Glomerular endothelial cell (primary cell): ENCODE results near the gene PSPC1. TPM values are rescaled to one million over a fixed set of nuclear protein-coding genes. Genes with fewer than 3 reads are reported as not detected.

Experiments used
- DNase-seq: peaks from one replicate; pipeline ENCODE4 v3.0.0-alpha.2; 2011; ENCODE audit warnings: low read depth, low spot score; ENCODE audit errors: extremely low read depth
- total RNA-seq: library from RNA; depleted of rRNA; stranded (reverse); fragments of >200 nt; gene quantifications from 2 replicates; pipeline ENCODE4 v1.2.3, GENCODE V29; 2015

The PSPC1 gene
- total RNA-seq, 1 donor from 2014 or later = 62.3 TPM

DNA sequence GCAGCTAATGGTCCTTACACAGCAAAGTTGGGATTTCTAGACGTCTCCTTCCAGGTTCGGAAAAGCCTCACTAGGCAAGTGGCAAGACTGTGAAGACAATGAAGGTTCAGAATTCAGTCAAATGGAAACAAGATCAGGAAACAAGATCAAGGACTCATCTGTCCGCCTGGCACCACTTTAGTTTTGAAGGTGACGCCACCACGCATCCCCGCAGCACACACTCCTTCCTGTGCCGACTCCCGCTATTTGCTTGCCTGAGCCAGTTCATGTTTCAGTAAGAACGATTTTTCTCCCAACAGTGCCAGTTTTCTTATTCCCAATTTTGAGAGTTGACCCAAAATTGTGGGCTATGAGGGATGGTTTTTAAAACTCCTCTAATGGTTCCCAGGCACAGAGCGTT is 107.8 kb downstream of the PSPC1 start:
- DNase-seq = no peak

DNA sequence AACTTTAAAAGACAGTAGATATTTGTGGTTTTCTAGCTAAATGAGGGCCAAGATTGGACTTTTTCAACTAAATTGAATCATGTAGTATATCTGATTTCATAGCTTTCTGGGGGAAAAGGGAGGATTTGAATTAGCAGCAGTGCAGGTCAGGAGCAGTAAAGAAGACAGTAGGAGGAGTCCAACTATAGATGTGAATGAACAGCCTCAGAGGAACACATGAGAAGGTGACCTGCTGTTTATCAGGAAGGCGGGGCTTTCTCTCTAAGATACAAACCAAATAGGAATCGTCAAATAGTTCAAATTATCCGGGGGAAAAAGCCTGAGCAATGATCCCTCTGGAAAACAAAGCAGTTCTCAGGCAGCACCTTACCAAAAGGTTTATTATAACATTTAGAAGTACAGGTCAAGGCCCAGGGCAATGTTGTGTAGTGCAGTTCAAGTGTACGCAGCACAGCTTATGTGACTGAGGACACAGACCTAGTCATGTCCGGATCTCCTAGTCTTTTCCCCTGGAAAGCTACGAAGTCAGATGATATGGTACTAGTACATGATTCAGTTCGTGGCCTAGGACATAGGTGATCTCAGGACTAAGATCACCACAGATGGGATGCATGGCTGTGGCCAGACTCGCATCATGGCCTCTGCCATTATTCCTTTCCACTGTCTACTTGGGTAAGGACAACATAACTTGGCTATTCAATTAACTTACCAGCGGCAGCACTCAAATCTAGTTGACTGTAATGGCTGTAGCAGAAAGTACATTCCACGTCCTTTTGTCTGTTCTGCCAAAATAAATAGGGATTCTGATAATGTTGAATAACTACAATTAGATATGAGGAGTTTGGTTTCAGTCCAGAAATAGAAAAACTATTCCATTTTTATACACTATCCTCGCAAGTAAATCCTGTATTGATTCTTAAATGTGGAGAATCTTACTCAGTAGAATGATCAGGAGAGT is 109.0 kb downstream of the PSPC1 start:
- no peak for DNase-seq

DNA sequence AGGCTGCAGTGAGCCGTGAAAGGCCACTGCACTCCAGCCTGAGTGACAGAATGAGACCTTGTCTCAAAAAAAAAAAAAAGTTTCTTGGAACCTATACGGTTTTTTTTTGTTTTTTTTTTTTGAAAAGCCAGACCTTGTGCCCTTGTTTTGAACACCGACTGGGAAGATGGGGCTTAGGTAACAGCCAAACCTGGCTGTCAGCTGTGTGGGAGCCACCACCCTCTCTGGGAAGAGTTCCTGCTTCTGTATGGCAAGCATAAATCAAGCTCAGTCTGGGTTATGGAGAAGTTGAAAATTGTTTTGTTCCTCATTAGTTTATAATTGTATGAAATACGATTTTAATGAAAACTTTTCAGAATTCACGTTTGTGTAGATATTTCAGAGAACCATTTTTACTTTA is 109.8 kb downstream of the PSPC1 start:
- DNase-seq = no peak

DNA sequence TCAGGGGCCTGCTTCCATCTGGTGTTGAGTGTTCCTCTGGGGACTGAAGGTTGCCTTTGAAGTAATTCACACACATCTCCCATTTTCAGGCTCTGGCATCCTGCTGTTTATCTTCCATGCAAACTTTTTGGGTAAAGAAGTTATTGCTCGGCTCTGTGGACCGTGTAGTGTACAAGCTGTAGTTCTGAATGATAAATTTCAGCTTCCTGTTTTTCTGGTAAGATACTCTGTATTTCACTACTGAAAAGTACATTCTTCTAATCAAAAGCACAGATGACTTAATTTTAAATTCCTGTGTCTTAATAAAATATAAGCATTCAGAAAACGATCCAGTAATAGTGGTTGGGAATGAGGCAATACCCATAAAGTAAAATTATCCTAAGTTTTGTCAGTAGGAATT is 112.6 kb downstream of the PSPC1 start:
- no peak for DNase-seq

DNA sequence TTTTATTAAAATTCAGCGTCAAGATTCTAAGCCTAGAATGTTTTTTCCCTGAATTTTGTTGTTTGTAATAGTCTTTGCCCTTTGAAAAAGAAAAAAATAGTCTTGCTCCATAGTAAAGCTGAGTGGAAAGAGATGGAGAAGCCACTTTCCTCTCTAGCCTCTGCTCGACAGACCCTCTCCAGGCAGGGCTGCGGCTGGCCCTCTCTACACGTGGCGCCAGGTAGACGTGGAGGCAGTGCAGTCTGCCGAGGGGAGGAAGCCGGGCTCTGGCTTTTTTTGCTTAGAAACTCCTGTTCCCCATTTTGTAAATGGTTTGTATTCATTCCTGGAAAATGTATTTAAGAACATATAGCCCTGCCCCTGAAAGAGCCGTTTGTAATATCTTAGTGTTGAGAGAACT is 114.0 kb downstream of the PSPC1 start:
- DNase-seq = no peak

DNA sequence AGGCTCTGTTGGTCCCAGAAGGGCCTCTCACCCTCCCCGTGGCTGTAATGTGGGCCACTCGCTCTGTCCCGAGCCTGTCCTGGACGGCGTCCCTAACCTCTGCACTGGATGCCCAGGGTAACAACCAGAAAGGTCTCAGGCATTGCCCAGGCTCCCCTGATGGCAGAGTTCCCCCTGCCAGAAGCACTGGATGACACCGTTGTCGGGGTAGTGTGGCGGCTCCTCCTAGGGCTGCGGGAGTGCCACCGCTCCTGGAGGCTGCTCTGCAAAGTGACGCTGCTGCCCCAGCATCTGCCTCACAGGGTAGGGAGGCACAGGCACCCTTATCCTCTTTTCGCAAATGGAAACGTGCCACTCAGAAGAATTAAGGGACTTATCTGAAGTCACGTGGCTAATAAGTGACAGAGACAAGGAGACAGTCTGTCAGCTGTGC is 117.3 kb downstream of the PSPC1 start:
- no peak for DNase-seq

DNA sequence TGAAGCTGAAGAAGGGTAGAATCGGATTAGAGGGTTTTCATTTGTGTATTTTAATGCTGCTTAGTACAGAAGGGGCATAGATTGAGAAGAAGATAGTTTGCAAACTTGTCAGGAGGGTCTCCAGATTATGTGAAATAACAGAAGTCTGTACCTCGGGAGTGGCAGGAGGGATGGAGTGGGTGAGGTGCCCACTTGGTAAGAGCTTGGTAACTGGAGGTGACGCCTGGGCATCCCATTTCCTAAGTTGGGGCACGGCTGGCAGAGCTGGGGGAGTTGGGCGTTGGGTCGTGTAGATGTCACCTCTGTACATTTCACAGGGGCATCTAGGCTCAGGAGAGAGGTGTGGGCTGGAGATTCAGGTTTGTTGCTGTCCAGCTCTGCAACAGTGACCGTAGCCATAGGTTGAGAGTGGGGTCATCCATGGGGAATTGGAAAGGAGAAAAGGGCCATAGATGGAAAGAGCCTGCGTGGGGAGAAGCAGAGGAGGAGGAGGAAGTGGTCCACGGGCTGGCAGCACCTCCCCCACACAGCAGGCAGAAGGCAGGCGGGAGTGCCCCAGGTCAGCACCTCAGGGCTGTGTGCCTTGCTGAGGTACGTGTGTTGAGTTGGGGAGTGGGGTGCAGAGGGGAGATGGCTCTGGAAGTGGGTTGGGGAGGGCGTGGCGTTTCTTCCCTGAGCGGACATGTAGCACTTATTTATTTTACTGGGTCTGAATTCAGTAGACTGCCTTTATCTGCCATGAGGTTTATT is 118.1 kb downstream of the PSPC1 start:
- DNase-seq = no peak

DNA sequence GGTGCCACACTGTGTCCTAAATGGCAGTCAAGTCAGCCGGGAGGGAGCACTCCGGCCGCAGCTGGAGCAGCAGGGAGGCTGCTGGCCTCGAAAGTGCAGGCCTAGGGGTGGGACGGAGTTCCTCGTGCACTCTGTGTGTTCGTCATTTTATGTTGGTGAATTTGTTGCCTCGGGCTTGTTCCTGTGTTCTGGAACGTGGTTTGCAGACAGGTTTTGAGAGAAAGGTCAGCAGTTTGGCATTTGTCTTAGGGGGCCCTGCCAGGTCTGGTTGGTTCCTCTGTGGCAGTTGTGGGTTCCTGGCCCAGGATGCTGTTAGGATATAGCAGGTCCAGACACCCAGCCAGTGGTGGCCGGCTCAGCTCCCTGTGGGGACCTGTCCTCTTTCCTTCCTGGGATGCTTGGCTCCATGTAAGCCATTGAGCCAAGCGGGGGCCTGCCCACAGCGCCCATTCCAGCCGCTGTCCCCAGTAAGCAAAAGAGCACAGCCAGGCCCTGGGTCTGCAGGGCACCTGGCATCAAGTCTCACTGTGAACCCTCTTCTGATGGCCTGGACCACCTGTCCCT is 119.2 kb downstream of the PSPC1 start:
- DNase-seq = no peak

DNA sequence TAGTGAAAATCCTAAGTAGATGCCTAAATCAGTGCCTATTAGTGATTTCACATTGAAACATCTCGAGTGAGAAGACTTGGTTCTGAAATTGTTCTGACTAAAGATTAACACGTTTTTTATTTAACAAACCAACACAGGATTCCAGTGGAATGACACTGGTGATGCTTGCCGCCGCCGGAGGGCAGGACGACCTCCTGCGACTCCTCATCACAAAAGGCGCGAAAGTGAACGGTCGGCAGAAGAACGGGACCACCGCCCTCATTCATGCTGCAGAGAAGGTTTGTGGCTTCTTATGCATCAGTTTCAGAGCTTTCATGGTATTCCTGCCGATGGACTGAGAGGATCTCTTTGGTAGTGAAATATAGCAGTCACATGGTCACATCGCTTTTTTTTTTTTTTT is 121.2 kb downstream of the PSPC1 start:
- DNase-seq = no peak

DNA sequence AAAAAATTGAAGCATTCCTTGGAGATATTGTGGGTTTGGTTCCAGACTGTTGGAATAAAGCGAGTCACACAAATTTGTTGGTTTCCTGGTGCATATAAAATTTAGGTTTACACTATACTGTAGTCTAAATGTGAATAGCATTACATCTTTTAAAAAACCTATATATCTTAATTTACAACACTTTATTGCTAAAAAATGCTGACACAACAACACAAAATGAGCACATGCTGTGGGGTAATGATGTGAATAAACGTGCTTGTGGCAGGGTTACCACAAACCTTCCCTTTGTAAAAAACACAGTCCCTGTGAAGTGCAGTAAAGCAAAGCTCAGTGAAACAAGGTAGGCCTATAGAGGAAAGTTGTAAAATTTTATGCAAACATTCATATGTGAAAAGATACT is 121.6 kb downstream of the PSPC1 start:
- DNase-seq = no peak

DNA sequence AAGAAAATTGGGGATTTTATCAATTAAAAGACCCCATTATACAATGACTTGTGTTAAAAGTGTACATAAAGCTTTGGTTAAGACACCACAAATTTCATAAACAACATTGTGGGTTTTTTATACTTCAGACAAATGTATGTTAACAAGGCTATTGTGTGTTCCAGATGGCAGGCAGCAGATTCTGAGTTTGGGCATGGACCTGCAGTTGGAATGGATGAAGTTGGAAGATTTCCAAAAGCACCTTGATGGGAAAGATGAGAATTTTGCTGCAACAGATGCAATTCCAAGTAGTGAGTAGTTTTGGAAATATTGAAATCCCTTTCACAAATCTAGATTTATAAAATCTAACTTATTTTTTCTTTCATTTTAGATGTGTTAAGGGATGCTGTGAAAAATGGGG is 123.9 kb downstream of the PSPC1 start:
- no peak for DNase-seq

DNA sequence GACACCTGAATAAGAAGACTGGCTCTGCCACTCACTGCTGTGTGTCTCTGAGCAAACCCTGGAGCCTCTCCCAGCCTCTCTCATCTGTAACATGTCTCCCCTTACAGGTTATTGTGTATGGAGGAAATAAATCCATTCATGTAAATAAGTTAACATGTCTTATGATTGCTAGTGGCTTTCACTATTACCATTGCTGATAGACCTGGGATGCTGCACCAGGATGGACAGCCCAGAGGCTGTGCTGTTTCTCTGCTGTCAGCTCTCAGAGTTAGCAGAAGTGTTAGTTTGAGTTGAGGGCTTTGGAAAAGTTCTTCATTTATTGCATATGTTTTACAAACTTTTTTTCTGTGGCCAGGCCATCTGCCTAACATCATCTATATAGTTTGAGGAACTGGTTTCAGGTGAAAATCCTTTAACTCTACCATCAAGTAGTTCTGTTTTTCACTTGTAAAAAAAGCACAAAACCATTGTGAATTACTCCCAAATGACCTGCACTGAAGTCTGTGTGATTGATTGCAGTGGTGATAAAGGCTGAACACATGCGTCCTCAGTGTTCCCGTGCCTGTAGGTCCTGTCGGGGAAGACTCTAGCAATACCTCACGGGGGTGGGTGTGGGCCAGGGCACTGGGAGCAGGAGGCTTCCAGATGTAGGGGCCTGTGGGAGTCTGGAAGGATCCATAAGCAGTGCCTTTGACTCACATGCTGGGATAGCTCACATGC is 124.7 kb downstream of the PSPC1 start:
- DNase-seq = no peak

Other genes starting within 250 kb of the PSPC1 start
- not detected in 2 replicates for gene TPTE2, start 221.4 kb downstream of the PSPC1 start, total RNA-seq
- 12.4 and 26.7 TPM in 2 replicates for gene MPHOSPH8, start 149.3 kb downstream of the PSPC1 start, total RNA-seq
- 5.5 and 11.7 TPM in 2 replicates for gene ZMYM5, start 80.7 kb upstream of the PSPC1 start, total RNA-seq
- 29.8 and 54.0 TPM in 2 replicates for gene ZMYM2, start 175.8 kb upstream of the PSPC1 start, total RNA-seq